ENCODE measurements around the gene AAMP.

AAMP gene

GRCh38 chr2:218260166-218260565 is 9.8 kb downstream of the AAMP start:
- DNase-seq (ENCODE audit: low read depth in 2 of 2) = no peak

GRCh38 chr2:218259099-218259961 is 10.6 kb downstream of the AAMP start:
- no peak for DNase-seq (ENCODE audit: low read depth in 2 of 2)

- DNase-seq (ENCODE audit: low read depth in 2 of 2) = peak; percentile 30 to 54
Observed at GRCh38 chr2:218257390-218257981, 12.5 kb downstream of the AAMP start.

- no peak for DNase-seq (ENCODE audit: low read depth in 2 of 2)
Observed at GRCh38 chr2:218256612-218257350, 13.2 kb downstream of the AAMP start.

GRCh38 chr2:218255446-218255845 is 14.5 kb downstream of the AAMP start:
- DNase-seq (ENCODE audit: low read depth in 2 of 2) = no peak

- DNase-seq (ENCODE audit: low read depth in 2 of 2) = no peak
Observed at GRCh38 chr2:218253232-218253625, 16.7 kb downstream of the AAMP start.

- DNase-seq (ENCODE audit: low read depth in 2 of 2) = no peak
Observed at GRCh38 chr2:218252509-218253231, 17.3 kb downstream of the AAMP start.

GRCh38 chr2:218249691-218250090 is 20.2 kb downstream of the AAMP start:
- no peak for DNase-seq (ENCODE audit: low read depth in 2 of 2)

- no peak for DNase-seq (ENCODE audit: low read depth in 2 of 2)
Observed at GRCh38 chr2:218245214-218245613, 24.7 kb downstream of the AAMP start.

GRCh38 chr2:218244665-218245064 is 25.3 kb downstream of the AAMP start:
- DNase-seq (ENCODE audit: low read depth in 2 of 2) = no peak

GRCh38 chr2:218244204-218244603 is 25.7 kb downstream of the AAMP start:
- DNase-seq (ENCODE audit: low read depth in 2 of 2) = no peak

- no peak for DNase-seq (ENCODE audit: low read depth in 2 of 2)
Observed at GRCh38 chr2:218238887-218239286, 31.1 kb downstream of the AAMP start.

- DNase-seq (ENCODE audit: low read depth in 2 of 2) = no peak
Observed at GRCh38 chr2:218236829-218237228, 33.1 kb downstream of the AAMP start.

GRCh38 chr2:218235017-218235416 is 34.9 kb downstream of the AAMP start:
- DNase-seq (ENCODE audit: low read depth in 2 of 2) = no peak

GRCh38 chr2:218234521-218234920 is 35.4 kb downstream of the AAMP start:
- no peak for DNase-seq (ENCODE audit: low read depth in 2 of 2)

GRCh38 chr2:218233543-218233942 is 36.4 kb downstream of the AAMP start:
- no peak for DNase-seq (ENCODE audit: low read depth in 2 of 2)

GRCh38 chr2:218230882-218231281 is 39.1 kb downstream of the AAMP start:
- DNase-seq (ENCODE audit: low read depth in 2 of 2) = no peak

- DNase-seq (ENCODE audit: low read depth in 2 of 2) = no peak
Observed at GRCh38 chr2:218229851-218230250, 40.1 kb downstream of the AAMP start.

GRCh38 chr2:218229239-218229638 is 40.7 kb downstream of the AAMP start:
- DNase-seq (ENCODE audit: low read depth in 2 of 2) = peak in 1 of 2 donors; percentile 30

- DNase-seq (ENCODE audit: low read depth in 2 of 2) = no peak
Observed at GRCh38 chr2:218228366-218229090, 41.4 kb downstream of the AAMP start.

- no peak for DNase-seq (ENCODE audit: low read depth in 2 of 2)
Observed at GRCh38 chr2:218226903-218227302, 43.0 kb downstream of the AAMP start.

Data from activated CD8-positive, alpha-beta memory T cell treated with anti-CD3 and anti-CD28 coated beads for 4 hours (primary cell).